Fibroblast of lung (primary cell): ENCODE data around the gene HMX1. TPM values are rescaled to one million over a fixed set of nuclear protein-coding genes. Genes with fewer than 3 reads are reported as not detected.

Experiments
- DNase-seq, 2 donors: peaks; one replicate each; pipeline versions ENCODE4 v3.0.0 to v3.0.0-alpha.2; 2010; ENCODE audit warnings: low read depth in 2 of 2
- H2AFZ ChIP-seq: 2 replicates; pipeline ENCODE4 v1.5.1; 2012; ENCODE audit warnings: low read length, control low read depth, inconsistent platforms
- H3K27ac ChIP-seq: 2 replicates; pipeline ENCODE4 v1.5.1; 2011; ENCODE audit warnings: low read length, control low read depth; ENCODE audit not compliant: insufficient read depth
- H3K27me3 ChIP-seq: 2 replicates; pipeline ENCODE4 v1.5.1; 2011; ENCODE audit warnings: mild to moderate bottlenecking, low read length; ENCODE audit not compliant: control insufficient read depth, insufficient read depth
- H3K36me3 ChIP-seq: 2 replicates; pipeline ENCODE4 v1.5.1; 2011; ENCODE audit warnings: low read length; ENCODE audit not compliant: control insufficient read depth, insufficient read depth
- H3K4me1 ChIP-seq: 2 replicates; pipeline ENCODE4 v1.5.1; 2011; ENCODE audit warnings: low read length; ENCODE audit not compliant: control insufficient read depth, insufficient read depth; ENCODE audit errors: extremely low read depth
- H3K4me2 ChIP-seq: 2 replicates; pipeline ENCODE4 v1.5.1; 2011; ENCODE audit warnings: low read length, control low read depth; ENCODE audit not compliant: insufficient read depth; ENCODE audit errors: extremely low read depth
- H3K4me3 ChIP-seq, 4 experiments: fragments of 200-600 bp in 1 of 4; sonication (generic) in 1 of 4; replicated peaks in 1 of 4; 2 replicates each; pipeline ENCODE4 v1.5.1; 2011 to 2016; ENCODE audit warnings: low read length in 4 of 4, low read depth in 3 of 4, mild to moderate bottlenecking in 3 of 4, control low read depth in 2 of 4, inconsistent platforms in 1 of 4, mixed read lengths in 1 of 4; ENCODE audit not compliant: insufficient read depth in 1 of 4; ENCODE audit errors: control extremely low read depth in 1 of 4
- H3K79me2 ChIP-seq: 2 replicates; pipeline ENCODE4 v1.5.1; 2012; ENCODE audit warnings: mild to moderate bottlenecking, low read length, inconsistent platforms; ENCODE audit not compliant: control insufficient read depth, insufficient read depth
- H3K9ac ChIP-seq: 2 replicates; pipeline ENCODE4 v1.5.1; 2011; ENCODE audit warnings: mild to moderate bottlenecking, low read length, control low read depth; ENCODE audit not compliant: insufficient read depth
- H3K9me3 ChIP-seq: 2 replicates; pipeline ENCODE4 v1.5.1; 2012; ENCODE audit warnings: low read depth, low read length; ENCODE audit not compliant: control insufficient read depth, insufficient read depth
- H4K20me1 ChIP-seq: 2 replicates; pipeline ENCODE4 v1.5.1; 2011; ENCODE audit warnings: low read length; ENCODE audit not compliant: control insufficient read depth, insufficient read depth; ENCODE audit errors: extremely low read depth
- CTCF ChIP-seq, 2 donors: IDR thresholded peaks in 1 of 2; conservative IDR thresholded peaks in 1 of 2; 1 replicate in 1 of 2; 2 replicates in 1 of 2; pipeline ENCODE4 v1.5.1; 2011 to 2012; ENCODE audit warnings: low read length in 2 of 2, control low read depth in 1 of 2, inconsistent platforms in 1 of 2, low read depth in 1 of 2, mild to moderate bottlenecking in 1 of 2
- EZH2 ChIP-seq: IDR thresholded peaks from 2 replicates; pipeline ENCODE4 v1.5.1; 2012; ENCODE audit warnings: low read length, control low read depth, mild to moderate bottlenecking; ENCODE audit errors: missing control alignments
- polyA plus RNA-seq, 2 donors: library from polyadenylated mRNA; depleted of rRNA in 1 of 2; stranded (reverse) in 1 of 2; unstranded in 1 of 2; fragments of >200 nt; gene quantifications; 2 replicates each; pipeline ENCODE4 v1.2.1, GENCODE V29; 2011 to 2012; ENCODE audit warnings: missing spikeins in 1 of 2
- total RNA-seq: library from RNA; depleted of rRNA; stranded (reverse); fragments of >200 nt; gene quantifications from 2 replicates; pipeline ENCODE4 v1.2.1, GENCODE V29; 2014

HMX1 gene
- total and polyA plus RNA-seq, 2 donors (not counting 1 experiment from before 2014, with no cell fraction given), result not detected

- H3K4me1 ChIP-seq, result no peaks in the 10 kb centered on the region
- H3K27ac ChIP-seq, result no peak overlapping the region
- DNase-seq, result no peak
- H3K27me3 ChIP-seq, result peaks cover 21% of the 10 kb centered on the region
- H3K4me2 ChIP-seq, result no peak overlapping the region
- H3K9ac ChIP-seq, result no peak overlapping the region
- H3K9me3 ChIP-seq, result no peaks in the 10 kb centered on the region
- H3K36me3 ChIP-seq, result no peaks in the 10 kb centered on the region
- H2AFZ ChIP-seq, result no peak overlapping the region
- no peaks in the 10 kb centered on the region for H3K79me2 ChIP-seq
- H3K4me3 ChIP-seq, result no peak overlapping the region
- TF ChIP-seq CTCF (conservative IDR thresholded peaks at IDR 0.05 in 1 of 2, IDR thresholded peaks at IDR 0.05 in 1 of 2; ENCODE audit: low read depth in 1 of 2, low read length in 2 of 2) (no peak), EZH2 (no peak)
- no peaks in the 10 kb centered on the region for H4K20me1 ChIP-seq
These were observed 6.1 kb upstream of the HMX1 start for GRCh38 chr4:8877780-8878040.

GRCh38 chr4:8876982-8877779 is 5.5 kb upstream of the HMX1 start:
- H4K20me1 ChIP-seq, result no peaks in the 10 kb centered on the region
- H2AFZ ChIP-seq, result no peak overlapping the region
- no peak overlapping the region for H3K4me3 ChIP-seq
- no peaks in the 10 kb centered on the region for H3K36me3 ChIP-seq
- H3K27ac ChIP-seq, result no peak overlapping the region
- no peaks in the 10 kb centered on the region for H3K79me2 ChIP-seq
- no peak for TF ChIP-seq CTCF (conservative IDR thresholded peaks at IDR 0.05 in 1 of 2, IDR thresholded peaks at IDR 0.05 in 1 of 2; ENCODE audit: low read depth in 1 of 2, low read length in 2 of 2)
- no peak for TF ChIP-seq EZH2
- H3K4me1 ChIP-seq, result no peaks in the 10 kb centered on the region
- DNase-seq, result no peak
- no peak overlapping the region for H3K9ac ChIP-seq
- no peak overlapping the region for H3K4me2 ChIP-seq
- peaks cover 24% of the 10 kb centered on the region for H3K27me3 ChIP-seq
- no peaks in the 10 kb centered on the region for H3K9me3 ChIP-seq

GRCh38 chr4:8874896-8875680 is 3.4 kb upstream of the HMX1 start:
- H3K36me3 ChIP-seq, result no peaks in the 10 kb centered on the region
- H3K4me1 ChIP-seq, result no peaks in the 10 kb centered on the region
- H3K9me3 ChIP-seq, result no peaks in the 10 kb centered on the region
- H3K27me3 ChIP-seq, result peaks cover 31% of the 10 kb centered on the region
- DNase-seq, result no peak
- H3K4me2 ChIP-seq, result no peak overlapping the region
- no peak overlapping the region for H2AFZ ChIP-seq
- no peak overlapping the region for H3K27ac ChIP-seq
- H4K20me1 ChIP-seq, result no peaks in the 10 kb centered on the region
- no peak for TF ChIP-seq EZH2
- no peak for TF ChIP-seq CTCF (conservative IDR thresholded peaks at IDR 0.05 in 1 of 2, IDR thresholded peaks at IDR 0.05 in 1 of 2; ENCODE audit: low read depth in 1 of 2, low read length in 2 of 2)
- H3K79me2 ChIP-seq, result no peaks in the 10 kb centered on the region
- no peak overlapping the region for H3K9ac ChIP-seq
- no peak overlapping the region for H3K4me3 ChIP-seq
